GM18861 (cell line): Measurements from ENCODE around the gene PLA2G1B.

Experiments used
- ATAC-seq: cut with Tn5 transposase; IDR thresholded peaks from one replicate; pipeline ENCODE4 v1.9.1; 2021; ENCODE audit not compliant: unreplicated experiment

Gene PLA2G1B

DNA sequence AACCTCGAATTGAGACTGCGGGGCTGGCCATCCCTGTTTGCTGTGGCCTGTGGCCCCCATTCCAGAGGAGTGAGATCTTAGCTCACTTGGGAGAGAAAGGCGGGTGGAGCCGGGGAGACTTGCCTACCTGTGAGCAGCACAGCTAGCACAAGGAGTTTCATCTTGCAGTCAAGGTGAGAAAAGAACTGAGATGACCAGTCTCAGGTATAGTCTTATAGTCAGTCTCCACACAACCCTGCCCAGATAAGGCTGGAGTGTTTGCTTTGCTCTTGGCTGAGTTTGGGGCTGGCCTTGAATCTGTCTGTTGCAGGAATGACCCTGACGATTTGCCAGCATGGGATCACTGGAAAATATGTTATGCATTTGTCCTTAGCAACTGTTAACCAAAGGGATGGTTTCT is at the start of gene PLA2G1B:
PLA2G1B (minus strand) TSS at position 187 of the 400 bp plus-strand sequence; CDS start at position 161, 26 bp downstream.
- no peak for ATAC-seq

GRCh38 chr12:120376934-120377572 is 49.5 kb upstream of the PLA2G1B start:
- ATAC-seq, result no peak

- no peak for ATAC-seq
These were observed 48.8 kb upstream of the PLA2G1B start for GRCh38 chr12:120376416-120376815.

DNA sequence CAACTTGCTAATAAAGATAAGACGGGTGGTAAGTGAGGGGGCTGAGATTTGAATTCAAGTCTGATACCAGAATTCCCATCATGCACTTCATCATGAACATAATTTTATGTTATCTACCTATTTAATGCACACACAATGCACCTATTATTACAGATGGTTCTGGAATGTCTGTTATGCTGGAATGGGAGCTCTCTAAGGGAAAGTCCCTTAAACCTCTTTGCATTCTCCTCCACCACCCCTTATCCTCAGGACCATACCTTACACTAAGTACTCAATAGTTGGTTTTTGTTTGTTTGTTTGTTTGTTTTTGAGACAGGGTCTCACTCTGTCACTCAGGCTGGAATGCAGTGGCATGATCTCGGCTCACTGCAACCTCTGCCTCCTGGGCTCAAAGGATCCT is 48.4 kb upstream of the PLA2G1B start:
- ATAC-seq, result no peak

GRCh38 chr12:120373683-120374082 is 46.1 kb upstream of the PLA2G1B start:
- ATAC-seq, result no peak

DNA sequence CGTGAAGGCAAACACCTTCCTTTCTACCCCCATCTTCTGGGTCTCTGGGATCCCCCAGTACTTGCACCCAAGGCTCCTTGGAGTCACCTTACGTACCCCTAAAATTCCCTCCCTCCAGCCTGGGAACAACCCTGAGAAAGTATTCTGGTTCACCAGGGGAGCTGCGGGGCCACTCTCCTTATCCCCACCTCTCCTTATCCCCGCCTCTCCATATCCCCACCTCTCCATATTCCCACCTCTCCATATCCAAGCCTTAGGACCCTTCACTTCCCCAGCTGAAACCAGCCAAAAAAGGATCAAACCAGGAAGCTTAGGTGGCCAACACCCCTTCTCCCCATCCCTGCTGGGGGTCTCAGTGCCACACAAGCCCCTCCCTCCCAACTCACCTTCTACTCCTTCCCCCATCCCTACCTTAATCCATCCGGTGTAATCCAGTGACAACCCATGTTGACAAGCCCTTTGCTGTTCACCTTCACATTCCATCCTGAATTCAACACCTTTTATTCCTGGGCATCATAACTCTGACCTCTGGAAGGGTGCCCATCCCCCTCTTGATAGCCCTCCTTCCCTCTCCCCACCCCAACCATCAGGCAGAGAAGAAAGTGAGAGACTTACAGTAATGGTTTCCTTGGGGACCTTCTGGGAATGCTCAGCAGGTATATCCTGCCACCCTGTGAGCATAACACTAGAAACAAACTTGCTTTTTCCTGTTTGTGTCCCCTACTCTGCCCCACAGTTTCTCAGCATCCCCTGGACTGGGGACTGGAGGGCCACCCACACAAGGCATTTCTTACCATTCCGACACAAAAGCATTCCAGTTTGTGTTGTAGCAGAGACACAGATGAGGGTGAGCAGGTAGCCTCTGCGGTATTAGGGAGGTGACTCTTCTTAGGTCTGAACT is 43.0 kb upstream of the PLA2G1B start:
- no peak for ATAC-seq

GRCh38 chr12:120369603-120370342 is 42.2 kb upstream of the PLA2G1B start:
- no peak for ATAC-seq

DNA sequence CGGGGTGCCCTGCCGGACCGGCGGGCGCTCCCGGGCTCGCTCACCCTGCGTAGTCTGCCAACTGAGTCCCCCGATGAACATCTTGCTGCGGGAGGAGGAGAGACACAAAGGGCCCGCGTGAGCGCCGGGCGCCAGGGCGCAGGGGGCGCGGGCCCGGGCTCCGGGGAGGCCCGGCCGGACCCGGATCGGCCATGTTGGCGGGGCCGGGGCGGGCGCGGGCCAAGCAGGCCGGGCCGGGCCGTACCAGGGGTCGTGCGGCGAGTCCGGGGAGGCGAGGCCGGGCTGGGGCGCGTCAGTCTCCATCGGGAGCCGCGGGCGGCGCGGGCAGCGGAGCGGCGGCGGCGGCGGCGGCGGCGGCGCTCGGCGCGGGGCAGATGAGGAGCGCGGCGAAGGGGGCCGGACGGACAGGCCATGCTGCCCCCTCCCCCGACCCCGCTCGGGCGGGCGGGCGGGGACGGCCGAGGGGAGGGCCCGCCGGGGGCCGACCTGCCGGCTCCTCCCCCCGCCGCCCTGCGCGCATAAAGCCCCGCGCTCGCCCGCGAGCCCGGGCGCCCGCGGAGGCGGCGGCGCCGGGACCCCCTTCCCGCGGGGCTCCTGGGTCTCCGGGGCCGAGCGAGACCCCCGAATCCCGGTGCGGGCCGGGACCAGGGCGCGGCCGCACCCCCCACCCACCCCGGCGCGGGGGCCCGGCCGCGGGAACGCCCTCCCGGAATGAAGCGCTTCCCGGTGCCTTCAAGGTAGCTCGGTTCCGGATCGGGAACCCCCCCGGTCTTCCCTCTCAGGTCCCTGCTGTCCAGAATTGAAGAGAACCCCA is 41.4 kb upstream of the PLA2G1B start, which contains the start of gene MSI1:
MSI1 (minus strand) TSS at position 376 of the 814 bp plus-strand sequence; CDS start at position 303, 73 bp downstream.
- no peak for ATAC-seq

- ATAC-seq, result no peak
These were observed 40.6 kb upstream of the PLA2G1B start for GRCh38 chr12:120367924-120368788.

DNA sequence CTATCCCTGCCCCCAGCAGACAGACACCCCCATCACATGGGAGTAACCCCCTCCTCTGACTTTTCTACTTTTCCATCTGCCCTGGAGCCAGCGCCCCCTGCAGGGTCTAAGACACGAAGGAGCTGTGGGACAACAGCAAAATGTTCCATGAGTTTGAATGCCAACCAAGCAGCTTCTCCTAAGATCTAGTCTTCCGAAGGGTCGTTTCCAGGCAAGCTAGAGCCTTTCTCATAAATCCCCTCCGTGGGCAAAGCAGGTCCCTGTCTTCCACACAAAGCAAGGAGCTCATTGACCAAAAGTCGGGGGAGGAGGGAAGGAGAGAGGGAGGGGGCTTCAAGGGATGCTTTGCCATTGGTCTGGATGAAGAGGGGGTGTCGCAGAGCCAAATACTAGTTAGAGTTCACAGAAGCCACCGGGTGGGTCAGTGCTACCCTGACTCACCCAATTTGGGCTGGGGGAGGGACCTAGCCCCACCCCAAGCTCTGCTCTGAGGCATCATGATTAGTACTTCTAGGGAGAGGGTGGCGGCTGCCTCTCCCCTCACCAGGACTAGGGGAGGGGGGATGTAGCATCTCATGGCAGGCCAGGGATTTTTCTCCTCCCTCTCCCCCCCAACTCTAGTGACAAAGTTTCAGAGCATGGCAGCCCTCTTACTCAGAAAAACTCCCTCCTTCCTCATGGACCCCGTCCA is 39.8 kb upstream of the PLA2G1B start:
- ATAC-seq, result no peak

DNA sequence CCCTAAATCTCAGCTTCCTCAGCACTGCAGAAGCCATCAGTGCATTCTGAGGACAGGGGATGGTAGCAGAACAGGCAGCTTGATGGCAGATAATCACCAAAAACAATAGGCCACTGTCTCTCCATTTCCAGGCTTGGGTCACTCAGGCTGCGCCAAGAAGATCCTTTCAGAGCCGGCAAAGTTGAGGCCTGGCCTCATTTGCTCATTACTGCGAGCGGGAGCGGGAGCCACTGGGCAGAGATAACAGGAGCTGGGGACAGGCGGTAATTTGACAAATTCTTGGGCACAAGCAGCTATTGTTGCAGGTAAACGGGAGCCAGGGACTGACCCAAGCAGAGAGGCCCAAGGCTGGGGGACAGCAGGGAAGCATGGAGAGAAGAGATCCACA is 39.3 kb upstream of the PLA2G1B start:
- ATAC-seq, result no peak

- ATAC-seq, result no peak
These were observed 38.7 kb upstream of the PLA2G1B start for GRCh38 chr12:120366341-120366705.

DNA sequence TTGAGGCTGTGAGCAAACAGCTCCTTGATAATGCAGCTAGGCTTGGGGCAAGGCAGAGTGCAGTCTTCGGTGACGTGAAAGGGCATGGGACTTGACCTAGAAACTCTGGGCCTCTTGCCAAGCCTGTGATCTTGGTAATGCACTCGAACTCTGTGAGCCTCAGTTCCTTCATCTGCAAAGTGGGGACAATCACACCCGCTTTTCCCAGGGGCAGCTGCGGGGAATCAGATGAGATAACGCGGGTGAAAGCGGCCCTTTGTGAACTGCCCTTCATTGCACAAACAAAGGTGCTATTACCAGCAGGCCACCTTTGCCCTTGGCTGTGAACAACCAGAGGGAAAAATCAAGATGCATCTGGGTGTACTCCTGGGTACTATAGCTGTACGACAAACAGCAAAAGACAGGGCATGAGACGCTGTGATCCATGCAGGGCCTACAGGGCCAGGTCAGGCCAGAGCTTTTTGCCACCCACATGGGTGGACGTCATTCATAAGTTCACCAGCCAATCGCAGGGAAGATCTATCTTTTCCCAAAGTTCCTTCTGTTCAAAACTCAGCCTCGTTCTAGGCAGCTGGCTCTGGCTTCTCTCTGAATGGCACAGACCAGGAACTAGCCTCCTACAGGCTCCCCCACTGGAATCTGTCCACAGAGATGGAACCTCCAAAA is 38.2 kb upstream of the PLA2G1B start:
- no peak for ATAC-seq

- ATAC-seq, result no peak
These were observed 36.9 kb upstream of the PLA2G1B start for GRCh38 chr12:120364487-120364886.

GRCh38 chr12:120363274-120363855 is 35.8 kb upstream of the PLA2G1B start:
- no peak for ATAC-seq

GRCh38 chr12:120362516-120363273 is 35.1 kb upstream of the PLA2G1B start:
- ATAC-seq, result no peak

- no peak for ATAC-seq
These were observed 34.1 kb upstream of the PLA2G1B start for GRCh38 chr12:120361506-120362208.
